Liver (tissue), 9 donors: ENCODE data around the gene CACNA1I. TPM values are rescaled to one million over a fixed set of nuclear protein-coding genes. Genes with fewer than 3 reads are reported as not detected.

Experiments used
- DNase-seq: peaks from one replicate; pipeline ENCODE4 v3.0.0-alpha.2; 2017; ENCODE audit warnings: low spot score
- H3K27ac ChIP-seq, 2 donors: one replicate each; pipeline ENCODE4 v1.7.0; 2013; ENCODE audit warnings: inconsistent platforms in 2 of 2, low read length in 2 of 2, control low read depth in 1 of 2, low read depth in 1 of 2, mild to moderate bottlenecking in 1 of 2
- H3K27me3 ChIP-seq, 4 donors: one replicate each; pipeline versions ENCODE4 v1.6.1 to v1.7.0; 2013; ENCODE audit warnings: low read length in 3 of 4, inconsistent platforms in 1 of 4, mild to moderate bottlenecking in 1 of 4, moderate library complexity in 1 of 4; ENCODE audit not compliant: control insufficient read depth in 4 of 4, insufficient read depth in 4 of 4
- H3K36me3 ChIP-seq, 4 donors: one replicate each; pipeline versions ENCODE4 v1.6.1 to v1.7.0; 2013; ENCODE audit warnings: low read length in 3 of 4, mild to moderate bottlenecking in 3 of 4, low read depth in 1 of 4, moderate library complexity in 1 of 4; ENCODE audit not compliant: control insufficient read depth in 4 of 4, insufficient read depth in 3 of 4
- H3K4me1 ChIP-seq, 4 donors: one replicate each; pipeline versions ENCODE4 v1.6.1 to v1.7.0; 2013; ENCODE audit warnings: low read length in 3 of 4, mild to moderate bottlenecking in 3 of 4, moderate library complexity in 1 of 4; ENCODE audit not compliant: control insufficient read depth in 4 of 4, insufficient read depth in 4 of 4
- H3K4me3 ChIP-seq, 3 donors: one replicate each; pipeline versions ENCODE4 v1.6.1 to v1.7.0; 2013; ENCODE audit warnings: low read length in 3 of 3, control low read depth in 1 of 3, low read depth in 1 of 3, mild to moderate bottlenecking in 1 of 3
- H3K9ac ChIP-seq, 2 donors: one replicate each; pipeline ENCODE4 v1.7.0; 2013; ENCODE audit warnings: low read length in 2 of 2, mild to moderate bottlenecking in 2 of 2, moderate library complexity in 2 of 2, control low read depth in 1 of 2, low read depth in 1 of 2
- H3K9me3 ChIP-seq, 4 donors: one replicate each; pipeline versions ENCODE4 v1.6.1 to v1.7.0; 2013; ENCODE audit warnings: low read length in 3 of 4; ENCODE audit not compliant: control insufficient read depth in 4 of 4
- EGR1 ChIP-seq, 2 donors: IDR thresholded peaks; 2 replicates each; pipeline ENCODE4 v1.6.1; 2016 to 2018; ENCODE audit warnings: antibody characterized with exemption in 2 of 2, low read depth in 2 of 2
- FOXA2 ChIP-seq: IDR thresholded peaks from 2 replicates; pipeline ENCODE4 v1.6.1; 2016; ENCODE audit warnings: antibody characterized with exemption
- HNF4A ChIP-seq, 2 donors: conservative IDR thresholded peaks; 2 replicates each; pipeline ENCODE4 v1.6.1; 2016; ENCODE audit warnings: antibody characterized with exemption in 2 of 2, mild to moderate bottlenecking in 2 of 2
- JUND ChIP-seq, 2 donors: IDR thresholded peaks; 2 replicates each; pipeline ENCODE4 v1.6.1; 2016; ENCODE audit warnings: antibody characterized with exemption in 2 of 2
- NR2F2 ChIP-seq: IDR thresholded peaks from 2 replicates; pipeline ENCODE4 v1.6.1; 2016; ENCODE audit warnings: antibody characterized with exemption
- RAD21 ChIP-seq, 2 donors: IDR thresholded peaks; 2 replicates each; pipeline ENCODE4 v1.6.1; 2016; ENCODE audit warnings: antibody characterized with exemption in 2 of 2, mild to moderate bottlenecking in 2 of 2
- RXRA ChIP-seq, 2 donors: IDR thresholded peaks; 2 replicates each; pipeline ENCODE4 v1.6.1; 2017 to 2018; ENCODE audit warnings: antibody characterized with exemption in 2 of 2, mild to moderate bottlenecking in 1 of 2
- SP1 ChIP-seq: IDR thresholded peaks from 2 replicates; pipeline ENCODE4 v1.6.1; 2018; ENCODE audit warnings: antibody characterized with exemption, mild to moderate bottlenecking
- YY1 ChIP-seq: IDR thresholded peaks from 2 replicates; pipeline ENCODE4 v1.6.1; 2016; ENCODE audit warnings: antibody characterized with exemption, mild to moderate bottlenecking
- WGBS: extraction: QIAGEN DNeasy Blood & Tissue Kit; methylation state at CpG from one replicate; pipeline ENCODE4 v1.1.7; 2013; 5-methylcytosine and 5-hydroxymethylcytosine counted together
- polyA plus RNA-seq, 2 donors: library from polyadenylated mRNA; stranded (reverse) in 1 of 2; unstranded in 1 of 2; fragments of 200-250 nt in 1 of 2; fragments of >200 nt in 1 of 2; fragmentation: Nextera tagmentation in 1 of 2; extraction: Ambion mirVana in 1 of 2; gene quantifications; one replicate each; pipeline versions ENCODE4 v1.2.1 to v1.2.3, GENCODE V29; 2013 to 2015
- total RNA-seq, 2 donors: library from RNA; depleted of rRNA; stranded (reverse); fragments of >200 nt; gene quantifications; one replicate each; pipeline ENCODE4 v1.2.3, GENCODE V29; 2014
- TF ChIP-seq, protein P1 (sequence below): IDR thresholded peaks from 2 replicates; pipeline ENCODE4 v1.6.1; 2016; ENCODE audit warnings: antibody characterized with exemption
- TF ChIP-seq, protein P2 (sequence below): IDR thresholded peaks from 2 replicates; pipeline ENCODE4 v1.6.1; 2016; ENCODE audit warnings: antibody characterized with exemption
- TF ChIP-seq, protein P3 (sequence below): IDR thresholded peaks from 2 replicates; pipeline ENCODE4 v1.6.1; 2016; ENCODE audit warnings: antibody characterized with exemption, mild to moderate bottlenecking
- donor health status: healthy.
- donor health status: healthy.
- donor health status: healthy.
- donor health status: healthy.
- donor health status: healthy.

The CACNA1I gene
- total and polyA plus RNA-seq, 4 donors: under 0.01 to 0.14 (median 0.01) TPM; not detected in 1

DNA sequence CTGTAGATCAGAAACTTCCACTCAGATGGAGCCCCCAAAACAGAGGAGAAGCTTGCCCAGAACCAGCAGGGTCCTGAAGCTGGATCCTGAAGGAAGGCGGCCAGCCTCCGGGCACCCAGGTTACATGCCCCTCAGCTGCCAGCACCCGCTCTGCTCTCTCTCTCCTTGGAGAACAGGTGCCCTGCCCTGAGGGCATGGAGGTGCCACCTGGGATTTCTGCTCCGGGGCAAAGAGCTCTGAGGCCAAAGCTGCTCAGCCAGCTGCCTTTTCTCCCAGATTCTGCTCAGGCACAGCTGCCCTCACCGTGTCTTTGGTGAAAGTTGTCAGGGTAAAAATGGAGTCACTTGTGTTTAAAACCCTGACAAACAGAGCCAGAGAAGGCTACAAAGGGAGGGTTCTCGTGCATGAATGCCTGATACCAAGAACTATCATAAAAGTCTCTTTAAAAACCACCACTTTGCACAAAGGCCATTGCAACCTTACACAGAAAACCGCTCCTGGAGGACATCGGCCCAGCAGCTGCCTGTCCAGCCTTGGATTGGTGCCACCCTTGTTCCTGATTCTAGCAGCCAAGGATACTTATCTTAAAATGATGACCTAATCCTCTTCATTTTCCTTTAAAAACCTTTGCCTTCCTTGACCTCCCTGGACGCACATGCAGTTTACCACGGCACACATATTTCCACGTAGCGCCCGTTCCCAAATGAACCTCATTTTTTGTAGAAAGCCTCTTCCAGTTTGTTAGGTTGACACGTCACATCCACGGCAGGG, 140.0 kb downstream of the CACNA1I start (continued):
- TF ChIP-seq, protein P1, sequence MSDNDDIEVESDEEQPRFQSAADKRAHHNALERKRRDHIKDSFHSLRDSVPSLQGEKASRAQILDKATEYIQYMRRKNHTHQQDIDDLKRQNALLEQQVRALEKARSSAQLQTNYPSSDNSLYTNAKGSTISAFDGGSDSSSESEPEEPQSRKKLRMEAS: no peak
- no peak for TF ChIP-seq JUND (IDR thresholded peaks at IDR 0.05)
- no peak for TF ChIP-seq NR2F2
- TF ChIP-seq EGR1 (IDR thresholded peaks at IDR 0.05; ENCODE audit: low read depth in 2 of 2): no peak
- no peak for TF ChIP-seq YY1
- TF ChIP-seq FOXA2: no peak

DNA sequence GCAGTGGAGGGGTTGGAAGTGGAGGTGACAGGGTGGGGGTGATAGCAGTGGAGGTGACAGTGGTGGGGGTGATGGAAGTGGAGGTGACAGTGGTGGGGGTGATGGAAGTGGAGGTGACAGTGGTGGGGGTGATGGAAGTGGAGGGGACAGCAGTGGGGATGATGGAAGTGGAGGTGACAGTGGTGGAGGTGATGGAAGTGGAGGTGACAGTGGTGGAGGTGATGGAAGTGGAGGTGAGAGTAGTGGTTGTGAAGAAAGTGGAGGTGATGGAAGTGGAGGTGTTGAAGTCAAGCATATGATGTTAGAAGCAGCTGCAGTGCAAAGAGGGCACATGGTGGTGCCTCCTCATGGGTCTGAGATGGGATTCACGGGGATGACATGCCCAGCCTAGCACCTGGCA, 141.5 kb downstream of the CACNA1I start:
- 97% methylated on average over 1 of the region's 1 CpG for WGBS
- peaks cover 0 to 5% (median 0%) of the 10 kb centered on the region in 4 donors for H3K27me3 ChIP-seq
- no peak overlapping the region for H3K4me3 ChIP-seq
- no peak overlapping the region for H3K27ac ChIP-seq
- no peaks in the 10 kb centered on the region for H3K36me3 ChIP-seq
- no peak overlapping the region for H3K9ac ChIP-seq
- no peak for DNase-seq
- H3K4me1 ChIP-seq: no peaks in the 10 kb centered on the region
- TF ChIP-seq RAD21 (IDR thresholded peaks at IDR 0.05): no peak
- TF ChIP-seq, protein P1: no peak
- TF ChIP-seq NR2F2: no peak
- TF ChIP-seq FOXA2: no peak
- no peak for TF ChIP-seq RXRA (IDR thresholded peaks at IDR 0.05)
- TF ChIP-seq, protein P2, sequence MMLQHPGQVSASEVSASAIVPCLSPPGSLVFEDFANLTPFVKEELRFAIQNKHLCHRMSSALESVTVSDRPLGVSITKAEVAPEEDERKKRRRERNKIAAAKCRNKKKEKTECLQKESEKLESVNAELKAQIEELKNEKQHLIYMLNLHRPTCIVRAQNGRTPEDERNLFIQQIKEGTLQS: no peak
- TF ChIP-seq HNF4A (conservative IDR thresholded peaks at IDR 0.05): no peak
- no peak for TF ChIP-seq SP1
- TF ChIP-seq, protein P3, sequence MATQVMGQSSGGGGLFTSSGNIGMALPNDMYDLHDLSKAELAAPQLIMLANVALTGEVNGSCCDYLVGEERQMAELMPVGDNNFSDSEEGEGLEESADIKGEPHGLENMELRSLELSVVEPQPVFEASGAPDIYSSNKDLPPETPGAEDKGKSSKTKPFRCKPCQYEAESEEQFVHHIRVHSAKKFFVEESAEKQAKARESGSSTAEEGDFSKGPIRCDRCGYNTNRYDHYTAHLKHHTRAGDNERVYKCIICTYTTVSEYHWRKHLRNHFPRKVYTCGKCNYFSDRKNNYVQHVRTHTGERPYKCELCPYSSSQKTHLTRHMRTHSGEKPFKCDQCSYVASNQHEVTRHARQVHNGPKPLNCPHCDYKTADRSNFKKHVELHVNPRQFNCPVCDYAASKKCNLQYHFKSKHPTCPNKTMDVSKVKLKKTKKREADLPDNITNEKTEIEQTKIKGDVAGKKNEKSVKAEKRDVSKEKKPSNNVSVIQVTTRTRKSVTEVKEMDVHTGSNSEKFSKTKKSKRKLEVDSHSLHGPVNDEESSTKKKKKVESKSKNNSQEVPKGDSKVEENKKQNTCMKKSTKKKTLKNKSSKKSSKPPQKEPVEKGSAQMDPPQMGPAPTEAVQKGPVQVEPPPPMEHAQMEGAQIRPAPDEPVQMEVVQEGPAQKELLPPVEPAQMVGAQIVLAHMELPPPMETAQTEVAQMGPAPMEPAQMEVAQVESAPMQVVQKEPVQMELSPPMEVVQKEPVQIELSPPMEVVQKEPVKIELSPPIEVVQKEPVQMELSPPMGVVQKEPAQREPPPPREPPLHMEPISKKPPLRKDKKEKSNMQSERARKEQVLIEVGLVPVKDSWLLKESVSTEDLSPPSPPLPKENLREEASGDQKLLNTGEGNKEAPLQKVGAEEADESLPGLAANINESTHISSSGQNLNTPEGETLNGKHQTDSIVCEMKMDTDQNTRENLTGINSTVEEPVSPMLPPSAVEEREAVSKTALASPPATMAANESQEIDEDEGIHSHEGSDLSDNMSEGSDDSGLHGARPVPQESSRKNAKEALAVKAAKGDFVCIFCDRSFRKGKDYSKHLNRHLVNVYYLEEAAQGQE: no peak
- H3K9me3 ChIP-seq: no peaks in the 10 kb centered on the region

DNA sequence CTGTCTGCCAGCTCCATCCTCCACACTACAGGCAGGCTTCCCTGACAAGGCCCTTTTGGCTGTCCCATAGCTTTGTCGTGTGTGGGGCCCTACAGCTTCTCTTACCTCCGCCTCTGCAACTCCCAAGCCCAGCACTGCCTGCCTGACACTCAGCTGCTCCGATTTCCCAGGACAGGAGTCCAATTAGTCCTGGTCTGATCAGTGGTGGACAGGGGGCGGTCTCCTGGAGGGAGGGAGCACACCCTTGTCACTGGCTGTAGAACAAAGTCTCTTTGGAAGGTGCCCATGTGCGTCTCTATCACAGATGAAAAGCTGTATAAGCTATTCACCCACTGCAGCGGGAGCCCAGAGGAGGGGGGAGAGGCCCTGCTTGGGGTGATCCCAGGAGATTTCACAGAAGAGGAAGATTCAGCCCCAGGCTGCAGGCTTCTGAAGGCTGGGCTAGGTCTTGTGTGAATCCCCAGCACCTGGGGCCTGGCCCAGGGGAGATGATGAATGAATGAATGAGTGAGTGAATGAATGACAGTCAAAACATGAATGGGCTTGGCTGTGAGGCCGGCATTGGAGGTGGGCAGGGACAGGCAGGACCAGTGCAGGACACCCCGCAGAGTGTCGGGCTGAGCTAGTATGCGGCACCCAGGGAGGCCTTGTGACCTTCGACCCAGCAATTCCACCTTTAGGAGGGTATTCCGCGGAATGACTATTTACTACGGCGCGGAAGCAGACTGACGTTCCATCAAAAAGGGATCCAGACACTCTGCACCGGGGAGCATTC, 142.4 kb downstream of the CACNA1I start:
- 55% methylated on average over 18 of the region's 18 CpGs for WGBS
- Histone ChIP-seq H3K27ac (no peak overlapping the region), H3K36me3 (no peaks in the 10 kb centered on the region), H3K4me3 (no peak overlapping the region), H3K27me3 (peaks cover 0 to 5% (median 0%) of the 10 kb centered on the region in 4 donors), H3K9me3 (no peaks in the 10 kb centered on the region), H3K4me1 (no peaks in the 10 kb centered on the region), H3K9ac (no peak overlapping the region)
- TF ChIP-seq, protein P3: no peak
- TF ChIP-seq FOXA2: no peak
- TF ChIP-seq, protein P1: no peak
- no peak for DNase-seq
